ENCODE data around the gene HEATR3.

- no peak for TF ChIP-seq CTCF (IDR thresholded peaks at IDR 0.05; ENCODE audit: low read depth, low read length, poor library complexity, severe bottlenecking)
- no peak for TF ChIP-seq EZH2phosphoT487 (IDR thresholded peaks at IDR 0.05; ENCODE audit: borderline replicate concordance, low read length)
Measured at GRCh38 chr16:50152807-50153595, 87.2 kb downstream of the HEATR3 start, which contains the start of gene TENT4B.

All from DOHH2 (cell line).